Sigmoid colon (tissue), 7 donors: ENCODE results near the gene MED19. TPM values are rescaled to one million over a fixed set of nuclear protein-coding genes. Genes with fewer than 3 reads are reported as not detected.

Experiments
- DNase-seq: peaks from one replicate; pipeline ENCODE4 v3.0.0-alpha.2; 2019
- H3K27ac ChIP-seq, 4 donors: fragments of 200-600 bp; sonication (generic); one replicate each; pipeline ENCODE4 v1.5.1; 2016 to 2019; ENCODE audit warnings: mild to moderate bottlenecking in 1 of 4
- H3K27me3 ChIP-seq, 3 donors: fragments of 200-600 bp; sonication (generic); one replicate each; pipeline ENCODE4 v1.5.1; 2019; ENCODE audit warnings: mild to moderate bottlenecking in 1 of 3
- H3K36me3 ChIP-seq, 4 donors: fragments of 200-600 bp; sonication (generic); one replicate each; pipeline ENCODE4 v1.5.1; 2016 to 2019
- H3K4me1 ChIP-seq, 4 donors: fragments of 200-600 bp; sonication (generic); one replicate each; pipeline ENCODE4 v1.5.1; 2017 to 2019
- H3K4me3 ChIP-seq, 4 donors: fragments of 200-600 bp; sonication (generic); one replicate each; pipeline ENCODE4 v1.5.1; 2017 to 2019; ENCODE audit warnings: mild to moderate bottlenecking in 2 of 4, moderate library complexity in 1 of 4
- H3K9me3 ChIP-seq, 4 donors: fragments of 200-600 bp in 3 of 4; sonication (generic) in 3 of 4; one replicate each; pipeline versions ENCODE4 v1.5.1 to v1.6.1; 2013 to 2019
- EP300 ChIP-seq, 4 donors: sonication (generic); formaldehyde crosslinking; IDR thresholded peaks; one replicate each; pipeline ENCODE4 v1.6.1; 2017; ENCODE audit warnings: antibody characterized with exemption in 4 of 4
- POLR2A ChIP-seq, 2 donors: fragments of 450-650 bp; IDR thresholded peaks; one replicate each; pipeline ENCODE4 v1.6.1; 2016; ENCODE audit warnings: antibody characterized with exemption in 2 of 2, mild to moderate bottlenecking in 2 of 2, moderate library complexity in 2 of 2
- POLR2AphosphoS5 ChIP-seq, 4 donors: sonication (generic); formaldehyde crosslinking; IDR thresholded peaks; one replicate each; pipeline ENCODE4 v1.6.1; 2017; ENCODE audit warnings: antibody characterized with exemption in 4 of 4
- WGBS, 2 donors: extraction: QIAGEN DNeasy Blood & Tissue Kit; methylation state at CpG; one replicate each; pipeline ENCODE4 v1.1.7; 2013; 5-methylcytosine and 5-hydroxymethylcytosine counted together
- intact Hi-C: fragments of 100-400 bp; cut with DNase I; formaldehyde crosslinking; loops from one replicate; pipeline ENCODE4 v1.15.1; 2023
- polyA plus RNA-seq, 3 donors: library from polyadenylated mRNA; stranded (reverse); fragments of 200-250 nt; gene quantifications; one replicate each; pipeline ENCODE4 v1.2.3, GENCODE V29; 2013
- total RNA-seq, 4 donors: library from RNA; depleted of rRNA; stranded (reverse); fragments of >200 nt; gene quantifications; one replicate each; pipeline ENCODE4 v1.1.0, GENCODE V29; 2016
- TF ChIP-seq, protein P1 (sequence below), 4 experiments: fragments of 450-650 bp in 3 of 4; fragments of 200-600 bp in 1 of 4; IDR thresholded peaks; one replicate each; pipeline ENCODE4 v1.5.1; 2016 to 2019; ENCODE audit warnings: antibody characterized with exemption in 4 of 4, mild to moderate bottlenecking in 3 of 4, moderate library complexity in 2 of 4
- donor health status: healthy with polysubstance abuse.
- donor health status: Bipolar disorder and iron deficiency.
- donor health status: healthy.

The MED19 gene, protein sequence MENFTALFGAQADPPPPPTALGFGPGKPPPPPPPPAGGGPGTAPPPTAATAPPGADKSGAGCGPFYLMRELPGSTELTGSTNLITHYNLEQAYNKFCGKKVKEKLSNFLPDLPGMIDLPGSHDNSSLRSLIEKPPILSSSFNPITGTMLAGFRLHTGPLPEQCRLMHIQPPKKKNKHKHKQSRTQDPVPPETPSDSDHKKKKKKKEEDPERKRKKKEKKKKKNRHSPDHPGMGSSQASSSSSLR
- total RNA-seq = 10 to 100 TPM in 3 of 4 donors, 1 to 10 TPM in 1; 8.3 to 14.9 (median 12.8) TPM
- polyA plus RNA-seq = 10 to 100 TPM; 14.4 to 18.5 (median 16.3) TPM

DNA sequence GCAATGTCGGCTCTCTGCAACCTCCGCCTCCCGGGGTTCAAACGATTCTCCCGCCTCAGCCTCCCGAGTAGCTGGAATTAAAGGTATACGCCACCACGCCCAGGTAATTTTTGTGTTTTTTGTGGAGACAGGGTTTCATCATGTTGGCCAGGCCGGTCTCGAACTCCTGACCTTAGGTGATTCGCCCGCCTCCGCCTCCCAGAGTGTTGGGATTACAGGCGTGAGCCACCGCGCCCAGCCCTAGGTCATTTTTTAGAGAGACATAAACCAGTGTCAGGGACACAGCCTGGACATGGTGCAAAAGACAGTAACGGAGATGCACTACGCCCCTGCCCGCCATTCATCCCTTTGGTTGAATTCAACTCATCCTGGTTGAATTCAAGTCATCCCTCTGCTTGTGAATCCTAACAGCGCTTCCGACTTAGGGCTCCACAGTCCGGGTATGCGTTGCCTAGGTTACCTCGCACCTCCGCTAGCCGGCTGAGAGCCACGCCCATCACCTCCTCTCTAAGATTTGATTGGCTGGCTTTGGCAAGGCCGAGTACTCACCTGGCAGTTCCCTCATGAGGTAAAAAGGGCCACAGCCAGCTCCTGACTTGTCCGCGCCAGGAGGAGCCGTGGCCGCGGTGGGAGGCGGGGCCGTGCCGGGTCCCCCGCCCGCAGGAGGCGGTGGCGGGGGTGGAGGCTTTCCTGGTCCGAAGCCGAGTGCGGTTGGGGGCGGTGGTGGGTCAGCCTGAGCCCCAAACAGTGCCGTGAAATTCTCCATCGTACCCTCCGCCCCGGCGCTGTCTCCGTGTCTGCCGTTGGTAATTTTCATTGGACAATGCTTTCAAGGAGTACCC lies at the start of gene MED19:
MED19 (minus strand) TSS at position 802 of the 842 bp plus-strand sequence; CDS start at position 766, 36 bp downstream.
- Histone ChIP-seq H3K4me1 (peaks cover 0 to 42% (median 36%) of the 10 kb centered on the region in 4 donors), H3K9me3 (no peaks in the 10 kb centered on the region), H3K4me3 (peak within 1 kb of the TSS; percentile 96 to 98 (median 96)), H3K27ac (peak within 1 kb of the TSS; percentile 89 to 97 (median 92)), H3K27me3 (no peaks in the 10 kb centered on the region), H3K36me3 (peaks cover 0 to 8% (median 0%) of the 10 kb centered on the region in 4 donors)
- DNase-seq = peak; percentile 83
- 2 to 7% methylated on average over 51 of the region's 51 CpGs for WGBS, 2 donors
- intact Hi-C loops = loop anchor here (2.0 to 5.0 kb wide), 3 partner anchors 29 to 51 kb away; partner anchors contain the start of genes CTNND1, SELENOH and ZDHHC5
- TF ChIP-seq POLR2A (IDR thresholded peaks at IDR 0.05) (peak in 1 of 2 donors; percentile 19), POLR2AphosphoS5 (IDR thresholded peaks at IDR 0.05) (peak in 3 of 4 donors; percentile 5 to 30 (median 11)), EP300 (IDR thresholded peaks at IDR 0.05) (no peak)

DNA sequence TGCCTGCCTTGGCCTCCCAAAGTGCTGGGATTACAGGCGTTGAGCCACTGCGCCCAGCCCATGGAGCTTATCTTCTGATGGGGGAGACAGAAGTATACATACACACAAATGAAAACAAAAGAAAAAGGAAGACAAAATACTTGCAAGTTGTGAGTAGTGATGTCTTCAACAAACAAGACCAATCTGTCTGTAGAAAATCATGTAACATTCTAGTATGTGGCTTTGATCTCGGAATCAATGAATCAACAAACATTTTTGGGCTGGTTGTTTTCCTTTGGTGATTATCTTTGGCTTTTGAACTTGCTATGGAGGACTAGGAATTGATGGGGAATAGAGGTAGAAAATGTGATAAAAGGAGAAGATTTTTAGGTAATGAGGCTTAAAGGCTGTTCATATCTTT lies 46.2 kb upstream of the MED19 start:
- intact Hi-C loops = no loop called here
- TF ChIP-seq EP300 (IDR thresholded peaks at IDR 0.05) = no peak
- TF ChIP-seq, protein P1, sequence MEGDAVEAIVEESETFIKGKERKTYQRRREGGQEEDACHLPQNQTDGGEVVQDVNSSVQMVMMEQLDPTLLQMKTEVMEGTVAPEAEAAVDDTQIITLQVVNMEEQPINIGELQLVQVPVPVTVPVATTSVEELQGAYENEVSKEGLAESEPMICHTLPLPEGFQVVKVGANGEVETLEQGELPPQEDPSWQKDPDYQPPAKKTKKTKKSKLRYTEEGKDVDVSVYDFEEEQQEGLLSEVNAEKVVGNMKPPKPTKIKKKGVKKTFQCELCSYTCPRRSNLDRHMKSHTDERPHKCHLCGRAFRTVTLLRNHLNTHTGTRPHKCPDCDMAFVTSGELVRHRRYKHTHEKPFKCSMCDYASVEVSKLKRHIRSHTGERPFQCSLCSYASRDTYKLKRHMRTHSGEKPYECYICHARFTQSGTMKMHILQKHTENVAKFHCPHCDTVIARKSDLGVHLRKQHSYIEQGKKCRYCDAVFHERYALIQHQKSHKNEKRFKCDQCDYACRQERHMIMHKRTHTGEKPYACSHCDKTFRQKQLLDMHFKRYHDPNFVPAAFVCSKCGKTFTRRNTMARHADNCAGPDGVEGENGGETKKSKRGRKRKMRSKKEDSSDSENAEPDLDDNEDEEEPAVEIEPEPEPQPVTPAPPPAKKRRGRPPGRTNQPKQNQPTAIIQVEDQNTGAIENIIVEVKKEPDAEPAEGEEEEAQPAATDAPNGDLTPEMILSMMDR (IDR thresholded peaks at IDR 0.05) = no peak
- TF ChIP-seq POLR2A (IDR thresholded peaks at IDR 0.05) = no peak
- no peak for TF ChIP-seq POLR2AphosphoS5 (IDR thresholded peaks at IDR 0.05)
- WGBS, 2 donors = 89 to 94% methylated on average over 3 of the region's 3 CpGs
- no peak overlapping the region for H3K27ac ChIP-seq
- no peak overlapping the region for H3K4me3 ChIP-seq
- H3K9me3 ChIP-seq = no peaks in the 10 kb centered on the region
- H3K36me3 ChIP-seq = no peaks in the 10 kb centered on the region
- H3K27me3 ChIP-seq = no peaks in the 10 kb centered on the region
- H3K4me1 ChIP-seq = peaks cover 0 to 3% (median 0%) of the 10 kb centered on the region in 4 donors
- no peak for DNase-seq

GRCh38 chr11:57752954-57753353 lies 40.9 kb upstream of the MED19 start:
- TF ChIP-seq POLR2A (IDR thresholded peaks at IDR 0.05) (no peak), POLR2AphosphoS5 (IDR thresholded peaks at IDR 0.05) (no peak), EP300 (IDR thresholded peaks at IDR 0.05) (no peak)
- TF ChIP-seq, protein P1 (IDR thresholded peaks at IDR 0.05) = no peak
- H3K27ac ChIP-seq = no peak overlapping the region
- H3K9me3 ChIP-seq = no peaks in the 10 kb centered on the region
- H3K4me3 ChIP-seq = no peak overlapping the region
- H3K27me3 ChIP-seq = no peaks in the 10 kb centered on the region
- H3K4me1 ChIP-seq = no peaks in the 10 kb centered on the region
- H3K36me3 ChIP-seq = no peaks in the 10 kb centered on the region
- intact Hi-C loops = no loop called here
- no peak for DNase-seq
- WGBS, 2 donors = 98% methylated on average over 30 of the region's 30 CpGs

DNA sequence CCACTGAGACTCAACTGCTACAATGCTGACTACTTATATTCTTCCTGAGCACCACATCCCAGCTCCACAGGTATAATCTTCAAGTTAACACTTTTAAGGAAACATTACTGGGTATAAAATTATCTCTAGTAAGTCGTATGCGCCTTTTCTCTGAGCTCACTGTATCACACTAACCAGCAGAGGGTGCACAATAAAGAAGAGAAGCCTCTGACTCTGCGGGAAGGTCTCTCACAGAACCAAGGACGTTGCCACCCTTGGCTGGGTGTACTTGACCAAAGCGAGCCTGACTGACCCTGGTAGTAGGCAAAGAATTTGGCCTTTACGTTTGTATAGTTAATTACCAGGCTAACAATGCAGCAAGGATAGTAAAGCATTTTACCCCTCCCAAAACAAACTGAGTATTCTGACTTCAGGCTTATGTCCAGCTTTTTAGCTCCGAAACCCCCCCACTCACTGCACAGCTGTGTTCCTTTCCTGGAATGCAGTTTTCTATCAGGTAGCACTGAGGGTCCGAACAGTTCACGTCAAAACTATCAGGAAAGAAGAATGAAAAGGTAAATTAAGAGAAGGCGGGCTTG lies 39.8 kb upstream of the MED19 start, which contains the start of gene BTBD18:
BTBD18 (minus strand) TSS at position 144 of the 578 bp plus-strand sequence. CDS start 631 bp downstream, outside the sequence.
- 29 to 60% methylated on average over 10 of the region's 10 CpGs for WGBS, 2 donors
- H3K27me3 ChIP-seq = no peaks in the 10 kb centered on the region
- H3K9me3 ChIP-seq = no peaks in the 10 kb centered on the region
- TF ChIP-seq, protein P1 (IDR thresholded peaks at IDR 0.05) = peak in 2 of 4 experiments; percentile 29 to 30
- no peak for TF ChIP-seq POLR2AphosphoS5 (IDR thresholded peaks at IDR 0.05)
- H3K4me1 ChIP-seq = no peaks in the 10 kb centered on the region
- no peak within 1 kb of the TSS for H3K4me3 ChIP-seq
- DNase-seq = no peak
- H3K27ac ChIP-seq = no peak within 1 kb of the TSS
- H3K36me3 ChIP-seq = no peaks in the 10 kb centered on the region
- intact Hi-C loops = loop anchor here (2.0 kb wide), 1 partner anchor 47 kb away; no protein-coding TSS in a partner anchor
